Activated B cell treated with CpG ODN at 0.5 μM for 24 hours (primary cell): ENCODE measurements around the gene CA7. TPM values are rescaled to one million over a fixed set of nuclear protein-coding genes. Genes with fewer than 3 reads are reported as not detected.
"Not testable (repeated sequence)": the region's sequence is repeated elsewhere in the genome, so short reads cannot be mapped to it uniquely, and the experiment has no call there.

ENCODE experiments used
- ATAC-seq: fragments of 200-7000 bp; cut with Tn5 transposase; one replicate; pipeline ENCODE4 v1.10.0; 2021; ENCODE audit warnings: low read depth, mild to moderate bottlenecking, moderate library complexity
- CTCF ChIA-PET: fragments of 350-600 bp; sonication (Branson Sonifier 250); formaldehyde crosslinking; loops from one replicate; lab custom pipeline; 2021; ENCODE audit warnings: antibody characterized with exemption; lab: Charles Lee
- POLR2A ChIA-PET: fragments of 350-600 bp; sonication (Branson Sonifier 250); formaldehyde crosslinking; loops from one replicate; lab custom pipeline; 2021; ENCODE audit warnings: antibody characterized with exemption; lab: Charles Lee
- DNase-seq: peaks from one replicate; pipeline ENCODE4 v3.0.0; 2022
- H3K27ac Mint-ChIP-seq: one replicate; pipeline ENCODE4 v1.8.0; 2020; ENCODE audit warnings: mixed read lengths
- H3K27me3 Mint-ChIP-seq: one replicate; pipeline ENCODE4 v1.8.0; 2021; ENCODE audit warnings: mixed read lengths
- H3K36me3 Mint-ChIP-seq: one replicate; pipeline ENCODE4 v1.8.0; 2021; ENCODE audit warnings: low read depth, mixed read lengths
- H3K4me1 Mint-ChIP-seq: one replicate; pipeline ENCODE4 v1.8.0; 2021; ENCODE audit warnings: mixed read lengths
- H3K4me3 Mint-ChIP-seq: one replicate; pipeline ENCODE4 v1.8.0; 2020; ENCODE audit warnings: mild to moderate bottlenecking, mixed read lengths
- H3K9me3 Mint-ChIP-seq: one replicate; pipeline ENCODE4 v1.8.0; 2020; ENCODE audit warnings: mixed read lengths
- intact Hi-C: fragments of 100-400 bp; cut with micrococcal nuclease; formaldehyde crosslinking; loops from one replicate; pipeline ENCODE4 v1.15.1; 2024
- total RNA-seq: library from RNA; stranded (reverse); gene quantifications from 2 replicates; pipeline ENCODE4 v1.2.3, GENCODE V29; 2022
- TF ChIP-seq, protein P1 (sequence below): fragments of 200-600 bp; IDR thresholded peaks from one replicate; pipeline ENCODE4 v1.8.0; 2022; ENCODE audit warnings: antibody characterized with exemption, mild to moderate bottlenecking

CA7 gene
- total RNA-seq, 1 donor from 2014 or later, result not detected

DNA sequence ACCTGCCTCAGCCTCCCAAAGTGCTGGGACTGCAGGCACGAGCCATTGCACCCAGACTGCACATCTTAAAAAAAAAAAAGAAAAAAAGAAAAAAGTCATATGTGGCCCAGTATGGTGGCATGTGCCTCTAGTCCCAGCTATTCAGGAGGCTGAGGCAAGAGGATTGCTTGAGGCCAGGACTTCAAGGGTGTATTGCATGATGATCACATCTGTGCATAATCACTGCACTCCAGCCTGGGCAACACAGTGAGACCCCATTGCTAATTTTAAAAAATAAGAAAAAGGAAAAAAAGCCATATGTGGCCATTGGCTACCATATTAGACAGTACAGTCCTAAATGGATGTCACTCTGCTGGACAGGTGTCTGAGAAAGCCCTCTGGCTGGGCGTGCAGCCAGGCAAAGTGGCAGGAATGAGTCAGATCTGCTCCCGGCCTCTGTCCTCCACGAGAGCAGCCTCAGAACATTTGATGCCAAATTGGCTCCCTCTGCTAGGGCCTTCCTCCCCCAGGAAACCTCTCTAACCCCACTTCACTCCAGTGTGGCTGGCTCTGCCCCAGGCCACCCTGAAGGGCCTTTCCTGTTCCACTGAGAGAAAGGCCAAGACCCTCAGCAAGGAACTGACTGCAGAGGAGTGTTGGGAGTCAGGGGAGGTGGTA lies 14.7 kb downstream of the CA7 start:
- H3K4me3 Mint-ChIP-seq, result no peak overlapping the region
- peaks cover 2% of the 10 kb centered on the region for H3K27me3 Mint-ChIP-seq
- ATAC-seq (peak; percentile 18), DNase-seq (no peak)
- ChIA-PET POLR2A (no interaction called here), CTCF (interaction anchor here (0.8 kb wide), 1 partner anchor 9 kb away, joined by 3 read pairs; no protein-coding TSS in a partner anchor)
- intact Hi-C loops, result no loop called here
- H3K27ac Mint-ChIP-seq, result no peak overlapping the region
- H3K36me3 Mint-ChIP-seq, result no peaks in the 10 kb centered on the region
- H3K4me1 Mint-ChIP-seq, result no peaks in the 10 kb centered on the region
- TF ChIP-seq, protein P1, sequence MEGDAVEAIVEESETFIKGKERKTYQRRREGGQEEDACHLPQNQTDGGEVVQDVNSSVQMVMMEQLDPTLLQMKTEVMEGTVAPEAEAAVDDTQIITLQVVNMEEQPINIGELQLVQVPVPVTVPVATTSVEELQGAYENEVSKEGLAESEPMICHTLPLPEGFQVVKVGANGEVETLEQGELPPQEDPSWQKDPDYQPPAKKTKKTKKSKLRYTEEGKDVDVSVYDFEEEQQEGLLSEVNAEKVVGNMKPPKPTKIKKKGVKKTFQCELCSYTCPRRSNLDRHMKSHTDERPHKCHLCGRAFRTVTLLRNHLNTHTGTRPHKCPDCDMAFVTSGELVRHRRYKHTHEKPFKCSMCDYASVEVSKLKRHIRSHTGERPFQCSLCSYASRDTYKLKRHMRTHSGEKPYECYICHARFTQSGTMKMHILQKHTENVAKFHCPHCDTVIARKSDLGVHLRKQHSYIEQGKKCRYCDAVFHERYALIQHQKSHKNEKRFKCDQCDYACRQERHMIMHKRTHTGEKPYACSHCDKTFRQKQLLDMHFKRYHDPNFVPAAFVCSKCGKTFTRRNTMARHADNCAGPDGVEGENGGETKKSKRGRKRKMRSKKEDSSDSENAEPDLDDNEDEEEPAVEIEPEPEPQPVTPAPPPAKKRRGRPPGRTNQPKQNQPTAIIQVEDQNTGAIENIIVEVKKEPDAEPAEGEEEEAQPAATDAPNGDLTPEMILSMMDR, result no peak
- H3K9me3 Mint-ChIP-seq, result no peaks in the 10 kb centered on the region

DNA sequence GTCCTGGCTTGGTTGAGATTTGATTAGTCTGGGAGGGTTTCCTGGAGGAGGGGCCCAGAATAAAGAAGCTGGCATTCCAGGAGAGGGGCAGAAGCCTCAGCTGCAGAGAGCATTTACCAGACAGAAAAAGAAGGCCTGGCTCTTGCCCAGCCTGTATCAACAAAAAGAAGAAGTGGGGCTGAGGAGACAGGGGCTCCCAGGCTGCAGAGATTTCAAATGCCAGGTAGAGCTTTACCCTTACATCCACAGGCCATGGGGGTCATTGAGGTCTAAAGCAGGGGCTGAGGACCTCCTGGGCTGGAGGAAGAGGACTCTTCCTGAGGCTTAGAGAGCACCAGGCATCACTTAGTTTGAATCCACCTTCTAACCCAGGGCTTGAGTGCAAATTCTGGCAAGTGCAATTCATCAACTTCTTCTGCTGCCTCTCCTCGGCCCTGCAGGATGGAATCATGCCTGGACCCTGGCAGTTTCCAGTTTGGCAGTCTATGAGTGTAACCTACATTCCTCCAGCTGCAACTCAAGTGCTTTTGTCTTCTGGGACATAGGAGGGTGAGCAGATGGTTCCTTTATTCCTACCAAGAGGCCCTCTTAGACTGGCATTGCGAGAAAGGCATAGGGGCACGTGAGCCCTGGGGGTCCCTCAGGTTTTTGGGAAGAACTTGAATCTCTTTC lies 15.3 kb downstream of the CA7 start:
- no peak overlapping the region for H3K27ac Mint-ChIP-seq
- POLR2A ChIA-PET, result no interaction called here
- no peak overlapping the region for H3K4me3 Mint-ChIP-seq
- intact Hi-C loops, result no loop called here
- peaks cover 2% of the 10 kb centered on the region for H3K27me3 Mint-ChIP-seq
- H3K9me3 Mint-ChIP-seq, result no peaks in the 10 kb centered on the region
- no peak for DNase-seq
- no peaks in the 10 kb centered on the region for H3K36me3 Mint-ChIP-seq
- CTCF ChIA-PET, result interaction anchor here (0.8 kb wide), 1 partner anchor 8 kb away, joined by 3 read pairs; no protein-coding TSS in a partner anchor
- no peak for ATAC-seq
- TF ChIP-seq, protein P1, result no peak
- no peaks in the 10 kb centered on the region for H3K4me1 Mint-ChIP-seq

DNA sequence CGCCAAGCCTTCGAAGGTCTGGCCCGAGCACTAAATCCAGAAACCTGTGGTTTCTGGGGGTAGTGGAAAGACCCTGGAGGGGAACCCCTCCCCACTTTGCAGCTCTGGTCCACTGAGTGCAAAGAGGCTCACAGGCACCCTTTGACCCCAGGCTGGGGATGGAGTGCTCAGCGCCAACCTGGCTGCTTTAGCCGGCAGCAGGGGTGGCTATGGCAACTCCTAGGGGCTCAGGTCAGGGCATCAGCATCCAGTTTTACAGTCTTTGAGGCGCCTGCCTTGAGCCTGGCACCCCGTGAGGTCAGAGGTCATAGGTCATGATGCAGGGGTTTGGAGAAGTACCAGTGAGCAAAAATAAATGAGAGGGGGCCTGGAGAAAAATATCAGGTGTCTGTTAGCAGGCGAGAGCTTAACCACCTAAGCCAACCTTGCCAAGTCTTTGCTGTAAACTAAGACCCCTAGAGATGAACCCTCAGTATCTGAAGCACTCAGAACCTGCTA lies 17.9 kb downstream of the CA7 start:
- CTCF ChIA-PET, result no interaction called here
- no peaks in the 10 kb centered on the region for H3K4me1 Mint-ChIP-seq
- DNase-seq, result no peak

DNA sequence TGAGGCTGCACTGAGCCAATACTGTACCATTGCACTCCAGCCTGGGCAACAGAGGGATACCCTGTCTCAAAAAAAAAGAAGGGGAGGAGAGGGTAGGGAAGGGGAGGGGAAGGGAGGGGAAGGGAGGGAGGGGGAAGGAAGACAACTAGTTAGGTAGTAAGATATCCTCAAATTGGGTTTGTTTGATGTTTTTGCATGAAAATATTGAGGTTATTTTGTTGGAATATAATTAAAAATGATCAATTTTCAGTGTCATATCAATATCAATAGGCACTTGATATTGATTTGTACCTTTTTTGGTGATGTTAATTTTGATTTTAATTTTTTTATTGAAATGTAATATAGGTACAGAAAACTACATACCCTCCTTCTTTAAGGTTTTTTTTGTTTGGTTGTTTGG lies 19.5 kb downstream of the CA7 start:
- CTCF ChIA-PET, result no interaction called here
- TF ChIP-seq, protein P1, result no peak
- DNase-seq (no peak), ATAC-seq (no peak)
- Mint-ChIP-seq H3K36me3 (no peaks in the 10 kb centered on the region), H3K4me1 (no peaks in the 10 kb centered on the region), H3K4me3 (no peak overlapping the region), H3K27me3 (peaks cover 7% of the 10 kb centered on the region), H3K9me3 (no peaks in the 10 kb centered on the region), H3K27ac (no peak overlapping the region)
- intact Hi-C loops, result no loop called here
- POLR2A ChIA-PET, result interaction anchor here (0.6 kb wide), 1 partner anchor 299 kb away, joined by 3 read pairs; no protein-coding TSS in a partner anchor

More for the DNA sequence above, 17.9 kb downstream of the CA7 start:
- peaks cover 5% of the 10 kb centered on the region for H3K27me3 Mint-ChIP-seq
- TF ChIP-seq, protein P1, result no peak
- H3K27ac Mint-ChIP-seq, result no peak overlapping the region
- ATAC-seq, result no peak
- POLR2A ChIA-PET, result no interaction called here
- intact Hi-C loops, result no loop called here
- no peaks in the 10 kb centered on the region for H3K9me3 Mint-ChIP-seq
- H3K36me3 Mint-ChIP-seq, result no peaks in the 10 kb centered on the region
- H3K4me3 Mint-ChIP-seq, result no peak overlapping the region

DNA sequence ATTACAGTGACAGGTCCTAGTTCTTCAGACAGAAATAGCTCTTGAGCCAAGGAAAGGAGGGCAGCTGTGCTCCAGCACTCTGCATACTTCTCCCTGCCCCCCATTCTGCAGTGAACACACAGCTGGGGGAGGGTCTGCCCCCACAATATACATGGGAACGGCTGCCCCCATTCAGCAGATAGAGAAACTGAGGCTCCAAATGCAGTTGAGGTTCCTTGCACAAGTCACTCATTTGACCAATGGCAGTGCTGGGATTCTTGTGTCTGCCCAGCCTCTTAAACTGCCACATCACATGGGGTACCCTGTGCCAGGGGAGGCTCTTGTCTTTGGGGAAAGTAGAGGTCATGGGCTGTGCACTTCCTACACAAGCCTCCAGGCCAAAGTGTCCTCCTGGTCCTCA lies 25.2 kb downstream of the CA7 start:
- Mint-ChIP-seq H3K36me3 (no peaks in the 10 kb centered on the region), H3K9me3 (no peaks in the 10 kb centered on the region), H3K4me1 (peaks cover 15% of the 10 kb centered on the region), H3K27me3 (peaks cover 6% of the 10 kb centered on the region), H3K27ac (no peak overlapping the region), H3K4me3 (no peak overlapping the region)
- ChIA-PET POLR2A (interaction anchor here (2.2 kb wide), 1 partner anchor 39 kb away, joined by 11 read pairs; the partner anchor contains the start of gene NAE1), CTCF (interaction anchor here (1.9 to 4.9 kb wide), 3 partner anchors 39 to 463 kb away, joined by 6 to 57 read pairs (median 51); partner anchors contain the start of gene NAE1)
- no peak for DNase-seq
- intact Hi-C loops, result loop anchor here (5.0 kb wide), 1 partner anchor 262 kb away; no protein-coding TSS in a partner anchor
- no peak for ATAC-seq
- TF ChIP-seq, protein P1, result no peak

DNA sequence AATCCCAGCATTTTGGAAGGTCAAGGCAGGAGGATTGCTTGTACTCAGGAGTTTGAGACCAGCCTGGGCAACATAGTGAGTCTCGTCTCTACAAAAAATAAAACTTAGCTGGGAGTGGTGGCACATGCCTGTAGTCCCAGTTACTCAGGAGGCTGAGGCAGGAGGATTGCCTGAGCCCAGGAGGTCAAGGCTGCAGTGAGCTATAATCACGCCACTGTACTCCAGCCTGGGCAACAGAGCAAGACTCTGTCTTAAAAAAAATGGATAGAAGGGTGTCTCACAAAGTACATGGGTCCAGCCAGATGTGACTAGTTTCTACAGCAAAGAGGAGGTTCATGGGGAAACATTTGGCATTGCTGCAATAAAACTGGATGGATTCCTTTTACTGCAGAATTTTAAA lies 27.1 kb downstream of the CA7 start:
- POLR2A ChIA-PET, result interaction anchor here (0.7 kb wide), 1 partner anchor 533 kb away, joined by 3 read pairs; no protein-coding TSS in a partner anchor
- H3K9me3 Mint-ChIP-seq, intact Hi-C loops, H3K36me3 Mint-ChIP-seq, H3K27ac Mint-ChIP-seq, H3K4me3 Mint-ChIP-seq, H3K27me3 Mint-ChIP-seq, ATAC-seq, DNase-seq: not testable (repeated sequence)
- peaks cover 15% of the 10 kb centered on the region for H3K4me1 Mint-ChIP-seq
- CTCF ChIA-PET, result interaction anchor here (1.9 to 3.5 kb wide), 2 partner anchors 41 to 465 kb away, joined by 6 to 14 read pairs; partner anchors contain the start of gene NAE1
